Purkinje cell (primary cell): Measurements from ENCODE around the gene FLRT3. TPM values are rescaled to one million over a fixed set of nuclear protein-coding genes. Genes with fewer than 3 reads are reported as not detected.

Source experiments
- polyA plus RNA-seq: library from polyadenylated mRNA; unstranded; fragments of >200 nt; fragmentation: Nextera tagmentation; gene quantifications from 2 replicates; pipeline ENCODE4 v1.2.1, GENCODE V29; 2014

FLRT3 gene
- polyA plus RNA-seq, result 0.34 and 8.2 TPM in 2 replicates

GRCh38 chr20:14337400-14338171 is at the start of gene FLRT3:
TSS of gene FLRT3 (minus strand) at chr20:14337612. CDS start at chr20:14327506, 10,106 bp downstream.

